ENCODE measurements around the gene ASF1B.
"Not testable (repeated sequence)": the region's sequence is repeated elsewhere in the genome, so short reads cannot be mapped to it uniquely, and the experiment has no call there.

- not testable (repeated sequence) for TF ChIP-seq CTCF (conservative IDR thresholded peaks at IDR 0.05; ENCODE audit: low read depth in 2 of 2); POLR2AphosphoS5 (IDR thresholded peaks at IDR 0.05; ENCODE audit: low read depth); ETS1 (IDR thresholded peaks at IDR 0.05); EZH2phosphoT487 (IDR thresholded peaks at IDR 0.05; ENCODE audit: unreplicated experiment); CREB1 (CRISPR knock-in tag; IDR thresholded peaks at IDR 0.05; ENCODE audit: low read depth); REST (IDR thresholded peaks at IDR 0.05; ENCODE audit: unreplicated experiment); EZH2 (IDR thresholded peaks at IDR 0.05; ENCODE audit: low read depth, unreplicated experiment); NANOG (IDR thresholded peaks at IDR 0.05; ENCODE audit: borderline replicate concordance); JUNB (IDR thresholded peaks at IDR 0.05; ENCODE audit: unreplicated experiment)
Measured at GRCh38 chr19:14185691-14186090, 49.3 kb upstream of the ASF1B start.

Data from GM23338 (cell line).